Mononuclear cell (primary cell): Measurements from ENCODE around the gene ATR. TPM values are rescaled to one million over a fixed set of nuclear protein-coding genes. Genes with fewer than 3 reads are reported as not detected.
"Not testable (repeated sequence)": the region's sequence is repeated elsewhere in the genome, so short reads cannot be mapped to it uniquely, and the experiment has no call there.

ENCODE experiments used
- H3K27me3 ChIP-seq: 2 replicates; pipeline ENCODE4 v1.6.0; 2011; ENCODE audit warnings: low read length, control low read depth; ENCODE audit not compliant: insufficient read depth
- H3K4me1 ChIP-seq: 2 replicates; pipeline ENCODE4 v1.5.1; 2011; ENCODE audit warnings: mild to moderate bottlenecking, low read length, control low read depth; ENCODE audit not compliant: insufficient read depth
- H3K4me3 ChIP-seq: 2 replicates; pipeline ENCODE4 v1.5.1; 2011; ENCODE audit warnings: mild to moderate bottlenecking, low read length, moderate library complexity
- H3K9me3 ChIP-seq: 2 replicates; pipeline ENCODE4 v1.5.1; 2011; ENCODE audit warnings: low read depth, mild to moderate bottlenecking, control low read depth, low read length
- total RNA-seq: library from RNA; depleted of rRNA; stranded (reverse); fragments of >200 nt; gene quantifications from one replicate; pipeline ENCODE4 v1.2.3, GENCODE V29; 2012

ATR gene
- total RNA-seq, 1 donor, result 44.2 TPM

DNA sequence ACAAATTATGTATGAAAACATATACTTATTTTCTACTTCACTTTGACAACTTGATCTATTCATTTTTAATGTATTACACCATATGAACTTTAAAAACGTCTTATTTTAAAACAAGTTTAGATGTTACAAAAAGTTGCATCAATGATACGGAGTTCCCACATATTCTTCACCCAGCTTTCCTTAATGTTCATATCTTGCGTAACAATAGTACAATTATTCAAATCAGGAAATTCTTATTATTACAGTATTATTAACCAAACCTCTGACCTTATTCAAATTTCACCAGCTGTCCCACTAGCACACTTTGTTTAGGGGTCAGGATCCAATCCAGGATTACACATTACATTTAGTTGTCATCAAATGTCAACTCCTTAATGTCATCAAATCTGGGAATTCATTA, 117.8 kb downstream of the ATR start:
- H3K9me3 ChIP-seq, result no peaks in the 10 kb centered on the region

DNA sequence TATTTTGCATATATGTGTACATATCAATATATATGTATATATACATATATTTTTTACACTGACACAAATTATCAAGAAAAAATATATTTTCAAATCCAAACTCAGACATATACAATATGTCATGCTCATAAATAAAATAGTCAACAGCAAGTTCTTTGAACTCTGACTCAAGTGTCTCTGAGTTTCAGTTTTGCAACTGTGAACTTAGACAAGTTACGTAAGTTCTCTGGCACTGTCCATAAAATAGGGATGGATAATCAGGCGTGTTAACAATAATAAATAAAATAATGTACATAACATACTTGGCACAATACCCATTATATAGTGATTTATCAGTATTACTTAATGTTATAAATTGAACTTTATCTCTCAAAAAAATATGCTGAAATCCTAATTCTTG, 118.6 kb downstream of the ATR start:
- no peaks in the 10 kb centered on the region for H3K4me1 ChIP-seq
- H3K4me3 ChIP-seq, result no peak overlapping the region
- no peaks in the 10 kb centered on the region for H3K9me3 ChIP-seq
- H3K27me3 ChIP-seq, result no peaks in the 10 kb centered on the region

More for the DNA sequence above, 117.8 kb downstream of the ATR start:
- no peaks in the 10 kb centered on the region for H3K27me3 ChIP-seq
- no peaks in the 10 kb centered on the region for H3K4me1 ChIP-seq
- H3K4me3 ChIP-seq, result no peak overlapping the region

DNA sequence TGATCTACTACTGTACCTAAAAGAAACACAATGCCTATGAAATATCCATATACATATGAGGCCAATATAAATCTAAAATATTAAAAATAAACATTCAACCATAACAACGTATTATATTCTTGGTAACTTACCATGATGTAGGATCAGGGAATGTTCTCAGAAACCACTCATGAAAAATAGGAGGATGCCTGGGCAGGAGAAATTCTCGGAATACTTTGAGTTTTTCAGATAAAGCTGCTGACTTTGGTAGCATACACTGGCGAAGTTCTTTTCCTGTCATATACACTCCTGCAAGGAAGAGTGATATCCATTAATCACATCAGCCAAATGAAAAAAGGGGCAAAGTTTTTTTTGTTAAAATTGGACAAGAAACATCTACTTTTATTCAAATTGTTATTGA, 119.4 kb downstream of the ATR start:
- no peak overlapping the region for H3K4me3 ChIP-seq

DNA sequence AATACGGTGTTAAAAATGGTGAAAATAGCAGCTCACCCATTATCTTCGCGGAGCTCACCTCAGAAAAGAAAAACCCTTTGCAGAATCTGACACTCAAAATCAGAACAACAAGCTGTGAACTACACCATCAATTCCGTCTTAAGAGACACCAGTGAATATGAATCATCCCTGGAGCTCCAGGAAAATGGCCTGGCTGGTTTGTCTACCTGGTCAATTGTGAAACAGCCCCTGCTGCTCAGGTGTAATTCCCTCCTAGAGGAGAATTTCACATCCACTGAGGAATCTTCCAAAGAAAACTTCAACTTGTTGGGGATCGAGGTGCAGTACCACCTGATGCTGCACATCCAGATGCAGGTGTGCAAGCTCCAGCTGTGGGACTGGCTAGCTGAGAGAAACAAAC, 127.7 kb downstream of the ATR start:
- H3K9me3 ChIP-seq, result no peaks in the 10 kb centered on the region
- H3K4me1 ChIP-seq, result peaks cover 8% of the 10 kb centered on the region
- no peak overlapping the region for H3K4me3 ChIP-seq
- no peaks in the 10 kb centered on the region for H3K27me3 ChIP-seq

More for the DNA sequence above, 119.4 kb downstream of the ATR start:
- no peaks in the 10 kb centered on the region for H3K27me3 ChIP-seq
- H3K4me1 ChIP-seq, result no peaks in the 10 kb centered on the region
- H3K9me3 ChIP-seq, result no peaks in the 10 kb centered on the region

DNA sequence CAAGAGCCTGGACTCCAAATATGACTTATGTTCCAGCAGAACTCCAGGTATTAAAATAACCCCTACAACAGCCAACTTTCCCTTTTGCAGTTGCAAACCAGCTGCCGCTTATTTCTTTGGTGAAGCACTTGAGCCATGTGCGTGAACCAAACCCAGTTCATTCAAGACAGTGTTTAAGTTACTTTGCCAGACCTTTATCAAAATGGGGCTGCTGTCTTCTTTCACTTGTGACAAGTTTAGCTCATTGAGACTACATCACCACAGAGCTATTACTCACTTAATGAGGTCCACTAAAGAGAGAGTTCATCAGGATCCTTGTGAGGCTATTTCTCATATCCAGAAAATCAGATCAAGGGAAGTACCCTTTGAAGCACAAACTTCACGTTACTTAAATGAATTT, 128.3 kb downstream of the ATR start:
- Histone ChIP-seq H3K9me3 (no peaks in the 10 kb centered on the region), H3K27me3 (no peaks in the 10 kb centered on the region), H3K4me1 (peaks cover 14% of the 10 kb centered on the region), H3K4me3 (no peak overlapping the region)

DNA sequence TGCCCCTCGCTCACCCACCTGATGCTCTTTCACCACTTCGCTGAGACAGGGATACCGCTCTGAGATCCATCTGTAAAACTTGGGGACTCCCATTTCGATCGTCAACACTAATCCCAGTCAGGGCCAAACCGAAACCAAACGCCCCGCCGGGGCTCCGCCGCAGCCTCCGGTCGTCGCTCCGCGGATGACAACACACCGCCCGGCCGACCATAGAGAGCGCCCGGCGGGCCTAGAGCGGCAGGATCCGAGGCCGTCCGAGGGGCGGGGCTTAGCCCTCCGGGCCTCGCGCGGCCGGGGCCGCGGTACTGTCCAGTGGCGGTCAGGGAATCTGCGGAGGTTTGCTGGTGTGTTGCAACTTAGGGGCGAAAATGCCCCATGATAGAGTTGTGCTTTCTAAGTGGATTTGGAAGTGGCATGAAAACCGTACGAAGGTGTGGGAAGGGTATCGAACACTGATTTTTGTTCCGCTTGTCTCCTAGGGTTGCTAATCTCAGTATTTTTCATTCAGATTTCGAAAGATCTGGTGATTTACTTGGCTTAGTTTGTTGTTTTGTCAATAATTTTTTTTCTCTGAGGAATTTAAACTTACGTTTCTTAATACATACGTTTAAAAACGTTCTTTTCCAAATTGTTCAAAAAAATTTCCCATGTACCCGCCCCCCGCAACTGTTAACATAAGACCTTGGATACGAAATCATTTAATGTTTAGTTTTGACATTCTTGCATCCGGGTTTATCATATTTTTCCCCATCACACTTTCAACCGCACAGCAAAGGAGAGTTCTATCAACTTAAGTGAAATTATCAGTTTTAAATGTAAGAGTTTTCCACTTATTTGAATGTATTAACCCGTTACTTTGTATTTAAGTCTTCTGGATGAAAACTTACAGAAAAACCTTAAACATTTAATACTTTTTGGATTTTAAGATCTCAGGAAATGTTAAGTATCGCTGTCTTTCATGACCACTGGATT, 130.4 kb downstream of the ATR start, which contains the start of gene XRN1:
XRN1 (minus strand) TSS at position 186 of the 972 bp plus-strand sequence; CDS start at position 93, 93 bp downstream.
- Histone ChIP-seq H3K27me3 (no peaks in the 10 kb centered on the region), H3K9me3 (no peaks in the 10 kb centered on the region), H3K4me1 (peaks cover 22% of the 10 kb centered on the region), H3K4me3 (peak within 1 kb of the TSS; percentile 100)

DNA sequence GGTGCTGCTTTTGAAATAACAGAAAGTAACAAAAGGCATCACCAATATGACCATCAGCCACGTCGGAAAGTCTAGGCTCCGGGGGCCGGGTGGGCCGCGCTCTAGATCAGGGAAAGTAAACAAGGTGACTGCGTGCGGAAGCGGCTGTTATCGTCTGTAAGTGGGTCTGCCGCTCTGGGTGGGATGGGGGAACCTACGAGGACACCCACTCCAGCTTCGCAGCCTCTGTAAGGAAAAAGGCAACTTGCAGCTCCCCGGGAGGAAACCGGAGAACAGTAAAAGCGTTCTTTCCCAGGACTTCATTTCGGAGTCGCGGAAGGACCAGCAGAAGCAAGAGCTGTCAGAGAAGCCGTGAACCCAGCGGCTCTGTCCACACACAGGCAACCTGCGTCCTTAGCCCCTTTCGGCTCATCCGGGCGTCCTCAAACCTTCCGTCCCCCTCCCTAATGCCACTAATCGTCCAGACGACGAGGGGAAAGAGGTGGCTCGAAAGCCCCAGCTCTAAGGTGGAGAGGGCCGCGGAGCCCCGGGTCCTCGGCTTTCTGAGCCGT, 131.2 kb downstream of the ATR start:
- Histone ChIP-seq H3K4me1 (peaks cover 25% of the 10 kb centered on the region), H3K27me3 (no peaks in the 10 kb centered on the region), H3K4me3 (peak overlapping the region; percentile 100), H3K9me3 (no peaks in the 10 kb centered on the region)

DNA sequence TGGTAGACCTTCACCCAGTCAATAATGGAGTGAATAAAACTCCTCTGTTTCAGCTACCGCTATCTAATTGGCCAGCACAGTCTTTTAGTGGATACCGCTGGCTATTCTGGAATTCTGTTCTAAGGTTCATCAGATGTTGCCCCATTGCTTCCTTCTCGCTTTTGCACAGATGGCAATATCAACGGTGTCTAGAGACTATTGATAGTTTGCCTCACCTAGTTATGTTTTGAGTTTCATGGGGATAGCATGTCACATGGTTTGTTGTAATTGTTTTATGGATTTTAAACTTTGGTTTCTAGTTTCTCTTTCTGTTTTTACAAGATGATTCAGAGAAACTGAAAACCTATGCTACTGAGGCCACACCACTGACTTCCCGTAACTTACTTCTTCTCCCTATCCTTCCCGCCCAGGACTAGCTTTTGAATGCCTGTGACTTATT, 132.7 kb downstream of the ATR start:
- Histone ChIP-seq H3K27me3 (no peaks in the 10 kb centered on the region), H3K4me1 (peaks cover 25% of the 10 kb centered on the region), H3K4me3 (peak overlapping the region; percentile 19), H3K9me3 (no peaks in the 10 kb centered on the region)

DNA sequence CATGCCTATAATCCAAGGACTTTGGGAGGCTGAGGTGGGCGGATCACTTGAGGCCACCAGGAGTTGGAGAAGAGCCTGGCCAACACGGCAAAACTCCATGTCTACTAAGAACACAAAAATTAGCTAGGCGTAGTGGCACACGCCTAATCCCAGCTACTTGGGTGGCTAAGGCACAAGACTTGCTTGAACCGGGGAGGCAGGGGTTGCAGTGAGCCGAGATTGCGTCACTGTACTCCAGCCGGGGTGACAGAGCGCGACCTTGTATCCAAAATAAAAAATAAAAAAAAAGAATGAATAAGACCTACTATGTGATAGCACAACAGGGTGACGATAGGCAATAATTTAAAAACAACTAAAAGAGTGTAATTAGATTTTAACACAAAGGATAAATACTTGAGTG, 134.2 kb downstream of the ATR start:
- Histone ChIP-seq H3K9me3 (no peaks in the 10 kb centered on the region), H3K27me3 (no peaks in the 10 kb centered on the region), H3K4me3 (no peak overlapping the region), H3K4me1 (peaks cover 25% of the 10 kb centered on the region)

DNA sequence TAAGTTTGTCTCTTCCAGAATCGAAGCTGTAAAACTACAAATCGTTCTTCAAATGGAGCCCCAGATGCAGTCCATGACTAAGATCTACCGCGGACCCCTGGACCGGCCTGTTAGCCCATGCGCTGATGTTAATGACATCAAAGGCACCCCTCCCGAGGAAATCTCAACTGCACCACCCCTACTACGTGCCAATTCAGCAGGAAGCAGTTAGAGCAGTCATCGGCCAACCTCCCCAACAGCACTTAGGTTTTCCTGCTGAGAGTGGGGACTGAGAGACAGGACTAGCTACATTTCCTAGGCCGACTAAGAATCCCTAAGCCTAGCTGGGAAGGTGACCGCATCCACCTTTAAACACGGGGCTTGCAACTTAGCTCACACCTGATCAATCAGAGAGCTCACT, 135.5 kb downstream of the ATR start:
- peaks cover 25% of the 10 kb centered on the region for H3K4me1 ChIP-seq
- H3K27me3 ChIP-seq, H3K9me3 ChIP-seq, H3K4me3 ChIP-seq: not testable (repeated sequence)

DNA sequence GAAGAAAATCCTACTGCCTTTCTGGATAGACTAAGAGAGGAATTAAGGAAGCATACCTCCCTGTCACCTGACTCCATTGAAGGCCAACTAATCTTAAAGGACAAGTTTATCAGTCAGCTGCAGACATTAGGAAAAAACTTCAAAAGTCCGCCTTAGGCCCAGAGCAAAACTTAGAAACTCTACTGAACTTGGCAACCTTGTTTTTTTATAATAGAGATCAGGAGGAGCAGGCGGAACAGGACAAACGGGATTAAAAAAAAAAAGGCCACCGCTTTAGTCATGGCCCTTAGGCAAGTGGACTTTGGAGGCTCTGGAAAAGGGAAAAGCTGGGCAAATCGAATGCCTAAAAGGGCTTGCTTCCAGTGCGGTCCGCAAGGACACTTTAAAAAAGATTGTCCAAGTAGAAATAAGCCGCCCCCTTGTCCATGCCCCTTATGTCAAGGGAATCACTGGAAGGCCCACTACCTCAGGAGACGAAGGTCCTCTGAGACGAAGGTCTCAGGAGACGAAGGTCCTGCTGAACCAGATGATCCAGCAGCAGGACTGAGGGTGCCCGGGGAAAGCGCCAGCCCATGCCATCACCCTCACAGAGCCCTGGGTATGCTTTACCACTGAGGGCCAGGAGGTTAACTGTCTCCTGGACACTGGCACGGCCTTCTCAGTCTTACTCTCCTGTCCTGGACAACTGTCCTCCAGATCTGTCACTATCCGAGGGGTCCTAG, 138.9 kb downstream of the ATR start:
- peaks cover 10% of the 10 kb centered on the region for H3K4me1 ChIP-seq

DNA sequence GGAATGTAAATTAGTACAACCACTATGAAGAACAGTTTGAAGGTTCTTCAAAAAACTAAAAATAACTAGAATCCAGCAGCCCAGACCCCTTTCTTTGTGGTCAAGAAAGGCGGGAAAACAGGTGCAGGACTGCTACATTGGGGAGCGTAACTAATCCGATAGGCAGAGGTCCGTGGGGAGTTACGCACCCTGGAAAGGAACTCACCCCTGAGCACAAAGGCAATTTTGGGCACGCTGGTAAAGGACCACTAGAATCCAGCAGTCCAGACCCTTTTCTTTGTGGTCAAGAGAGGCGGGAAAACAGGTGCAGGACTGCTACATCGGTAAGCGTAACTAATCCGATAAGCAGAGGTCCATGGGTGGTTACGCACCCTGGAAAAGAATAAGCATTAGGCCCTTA, 140.4 kb downstream of the ATR start:
- not testable (repeated sequence) for H3K27me3 ChIP-seq, H3K9me3 ChIP-seq, H3K4me1 ChIP-seq, H3K4me3 ChIP-seq

More for the DNA sequence above, 138.9 kb downstream of the ATR start:
- H3K4me3 ChIP-seq, H3K27me3 ChIP-seq, H3K9me3 ChIP-seq: not testable (repeated sequence)

DNA sequence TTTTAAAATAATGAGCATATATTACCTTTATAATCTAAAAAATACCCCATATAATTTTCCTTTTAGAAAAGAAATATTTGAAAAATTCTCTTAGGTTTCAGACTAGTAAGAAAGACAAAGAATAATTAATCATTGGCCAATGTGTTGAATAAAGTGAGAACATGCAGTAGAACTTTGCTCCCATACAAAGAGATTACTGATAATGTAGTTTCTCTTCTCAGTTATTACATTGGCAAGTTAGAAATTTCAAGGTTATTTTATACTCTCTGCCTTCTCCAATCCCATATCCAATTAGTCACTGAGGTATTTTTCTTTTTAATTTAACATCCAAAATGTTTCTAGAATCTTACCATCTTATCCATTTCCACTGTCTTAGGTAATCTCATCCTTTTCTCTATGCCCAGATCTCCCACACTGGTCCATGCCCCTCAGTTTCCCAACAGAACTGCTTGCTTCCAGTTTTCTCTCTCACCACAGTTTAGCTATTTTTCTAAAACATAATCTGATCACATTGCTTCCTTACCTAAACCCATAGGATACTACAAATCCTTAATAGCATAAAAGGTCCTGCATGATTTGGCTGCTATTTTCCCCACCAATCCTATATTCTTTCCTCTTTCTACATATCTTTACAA, 141.5 kb downstream of the ATR start:
- Histone ChIP-seq H3K27me3 (no peaks in the 10 kb centered on the region), H3K4me3 (no peak overlapping the region), H3K4me1 (no peaks in the 10 kb centered on the region), H3K9me3 (no peaks in the 10 kb centered on the region)

DNA sequence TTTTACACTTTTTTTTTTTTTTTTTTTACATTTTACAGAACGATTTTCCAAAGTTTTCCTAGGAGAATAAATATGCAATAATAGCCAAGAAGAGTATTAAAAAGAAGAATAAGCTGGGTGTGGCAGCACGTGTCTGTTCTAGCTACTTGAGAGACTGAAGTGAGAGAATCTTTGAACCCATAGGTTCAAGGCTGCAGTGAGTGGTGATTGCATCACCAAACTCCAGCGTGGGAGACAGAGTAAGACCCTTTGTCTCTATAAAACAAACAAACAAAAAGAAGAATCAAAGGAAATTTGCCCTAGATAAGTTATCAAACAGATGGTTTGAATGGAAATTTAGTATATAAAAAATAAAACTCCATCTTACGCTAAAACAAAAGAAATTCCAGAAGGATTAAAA, 144.0 kb downstream of the ATR start:
- Histone ChIP-seq H3K4me3 (no peak overlapping the region), H3K27me3 (no peaks in the 10 kb centered on the region), H3K9me3 (no peaks in the 10 kb centered on the region), H3K4me1 (no peaks in the 10 kb centered on the region)

DNA sequence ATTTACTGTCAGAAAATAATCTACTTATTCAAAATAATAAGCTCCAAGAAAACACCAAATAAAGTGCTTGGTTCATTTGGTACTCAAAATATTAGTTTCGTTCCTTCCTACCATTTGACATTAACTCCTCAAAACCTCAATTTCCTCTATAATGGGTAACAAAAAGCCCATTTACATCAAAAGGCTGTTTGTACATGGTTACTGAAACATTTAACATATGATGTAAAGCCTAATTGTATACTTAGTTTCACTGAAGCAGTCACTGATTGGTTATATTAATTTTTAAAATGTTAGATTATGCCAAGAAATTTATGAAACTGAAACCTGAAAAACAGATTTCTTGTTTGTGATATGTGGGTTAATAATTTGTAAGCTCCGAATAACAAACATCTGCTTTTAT, 145.4 kb downstream of the ATR start:
- no peaks in the 10 kb centered on the region for H3K27me3 ChIP-seq
- no peaks in the 10 kb centered on the region for H3K4me1 ChIP-seq
- no peaks in the 10 kb centered on the region for H3K9me3 ChIP-seq
- H3K4me3 ChIP-seq, result no peak overlapping the region
